GM18519 (cell line): Measurements from ENCODE around the gene ANXA11.

Experiments used
- ATAC-seq: cut with Tn5 transposase; IDR thresholded peaks from one replicate; pipeline ENCODE4 v1.9.1; 2021; ENCODE audit warnings: mild to moderate bottlenecking, moderate library complexity; ENCODE audit not compliant: unreplicated experiment, low FRiP score

ANXA11 gene

DNA sequence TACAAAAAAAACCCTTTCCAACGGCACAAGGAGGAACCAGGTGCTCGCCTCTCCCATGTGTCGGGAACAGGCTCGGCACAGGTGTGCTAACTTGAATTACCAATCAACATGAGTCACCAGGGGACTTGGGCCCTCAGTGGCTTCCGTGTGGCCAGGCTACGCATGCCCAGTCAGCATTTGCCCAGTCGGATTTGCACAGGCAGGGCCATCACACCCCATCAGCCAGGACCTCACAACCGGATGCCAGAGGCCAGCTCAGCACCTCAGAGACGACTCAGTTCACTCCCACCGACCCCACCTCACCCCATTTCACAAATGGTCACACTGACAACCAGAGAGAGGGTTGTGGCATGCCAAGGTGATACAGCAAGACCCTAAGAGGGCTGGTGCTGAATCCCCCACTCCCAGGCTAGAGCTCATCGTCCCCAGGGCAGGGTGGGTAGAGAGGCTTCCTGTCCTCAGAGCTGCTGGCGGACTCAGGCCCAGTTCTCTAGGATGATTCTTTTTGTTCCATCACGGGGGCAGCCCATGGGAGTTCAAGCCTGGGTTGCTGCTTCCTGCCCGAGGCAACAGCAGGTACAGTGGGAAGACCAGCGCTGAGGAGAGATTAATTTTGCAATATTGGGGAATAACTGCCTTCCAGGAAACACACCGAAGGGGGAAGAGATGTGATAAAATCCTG, 13.6 kb downstream of the ANXA11 start:
- ATAC-seq = no peak

DNA sequence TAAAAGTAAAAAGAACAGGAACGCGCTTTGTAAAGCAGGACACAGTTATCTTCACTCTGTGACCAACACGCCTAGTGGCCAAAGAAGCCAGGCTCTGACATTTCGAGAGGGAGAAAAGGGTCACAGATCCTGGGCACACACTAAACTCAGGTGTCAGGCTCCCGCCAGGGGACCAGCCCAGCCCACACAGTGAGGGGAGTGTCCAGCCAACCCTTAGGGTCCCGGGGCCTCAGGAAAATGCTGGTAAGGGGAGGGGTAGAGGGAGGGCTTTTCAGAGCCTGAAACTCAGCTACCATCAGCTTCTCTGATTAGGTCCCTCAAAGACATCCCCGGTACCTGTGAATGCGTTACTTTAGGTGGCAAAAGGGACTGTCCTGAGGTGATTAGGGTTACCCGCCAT, 16.6 kb downstream of the ANXA11 start:
- ATAC-seq = no peak

DNA sequence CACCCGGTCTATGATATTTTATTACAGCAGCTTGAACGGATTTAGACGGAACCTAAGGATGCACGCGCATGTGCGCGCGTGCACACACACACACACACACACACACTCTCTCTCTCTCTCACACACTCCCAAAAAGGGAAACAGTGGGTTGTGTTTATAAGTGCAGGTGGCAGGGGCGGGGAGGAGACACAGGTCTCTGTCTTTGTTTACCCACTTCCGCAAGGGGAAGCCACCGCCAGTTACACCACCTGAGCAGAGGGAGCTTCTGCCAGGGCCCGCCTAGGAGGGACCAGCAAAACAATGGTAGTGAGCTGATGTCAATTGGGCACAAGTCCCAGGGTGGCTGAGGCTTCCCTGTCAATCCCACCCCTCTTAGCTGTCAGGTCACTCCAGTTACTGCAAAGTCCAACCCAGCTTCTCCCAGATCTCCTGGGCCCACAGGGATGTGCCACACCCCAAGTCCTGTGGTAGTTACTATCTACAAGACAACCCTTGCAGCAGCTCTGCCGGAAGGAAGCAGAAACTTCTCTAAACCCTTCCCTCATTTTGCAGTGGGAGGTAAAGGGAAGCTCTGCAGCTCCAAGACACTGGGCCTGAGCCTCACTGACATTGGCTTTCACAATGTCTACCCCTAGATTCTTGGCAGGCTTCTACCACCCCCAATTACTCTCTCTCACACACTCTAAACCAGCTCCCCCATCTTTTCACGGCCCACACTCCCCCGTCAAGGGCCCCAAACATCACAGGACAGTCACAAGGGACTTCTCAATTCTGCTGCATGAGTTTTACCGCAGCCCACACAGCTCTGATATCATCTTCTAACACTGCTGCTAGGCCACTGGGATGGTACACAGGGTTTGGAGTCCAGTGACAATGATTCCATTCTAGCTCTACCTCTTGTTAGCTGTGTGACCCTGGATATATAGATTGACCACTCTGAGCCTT, 17.6 kb downstream of the ANXA11 start:
- ATAC-seq = peak; percentile 67

DNA sequence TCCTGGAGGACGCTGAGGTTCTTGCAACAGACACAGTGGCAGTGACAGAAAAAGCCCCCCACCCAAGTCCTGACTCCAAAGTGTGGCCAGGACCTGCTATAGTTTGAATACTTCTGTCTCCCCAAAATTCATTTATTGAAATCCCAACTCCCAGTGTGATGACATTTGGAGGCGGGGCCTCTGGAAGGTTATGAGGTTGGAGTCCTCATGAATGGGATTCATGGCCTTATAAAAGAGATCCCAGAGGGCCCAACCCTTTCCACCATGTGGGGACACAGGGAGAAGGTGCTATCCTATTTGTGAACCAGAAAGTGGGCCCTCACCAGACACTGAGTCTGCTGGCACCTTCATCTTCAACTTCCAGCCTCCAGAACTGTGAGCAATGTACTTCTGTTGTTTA, 18.3 kb downstream of the ANXA11 start:
- ATAC-seq = no peak

DNA sequence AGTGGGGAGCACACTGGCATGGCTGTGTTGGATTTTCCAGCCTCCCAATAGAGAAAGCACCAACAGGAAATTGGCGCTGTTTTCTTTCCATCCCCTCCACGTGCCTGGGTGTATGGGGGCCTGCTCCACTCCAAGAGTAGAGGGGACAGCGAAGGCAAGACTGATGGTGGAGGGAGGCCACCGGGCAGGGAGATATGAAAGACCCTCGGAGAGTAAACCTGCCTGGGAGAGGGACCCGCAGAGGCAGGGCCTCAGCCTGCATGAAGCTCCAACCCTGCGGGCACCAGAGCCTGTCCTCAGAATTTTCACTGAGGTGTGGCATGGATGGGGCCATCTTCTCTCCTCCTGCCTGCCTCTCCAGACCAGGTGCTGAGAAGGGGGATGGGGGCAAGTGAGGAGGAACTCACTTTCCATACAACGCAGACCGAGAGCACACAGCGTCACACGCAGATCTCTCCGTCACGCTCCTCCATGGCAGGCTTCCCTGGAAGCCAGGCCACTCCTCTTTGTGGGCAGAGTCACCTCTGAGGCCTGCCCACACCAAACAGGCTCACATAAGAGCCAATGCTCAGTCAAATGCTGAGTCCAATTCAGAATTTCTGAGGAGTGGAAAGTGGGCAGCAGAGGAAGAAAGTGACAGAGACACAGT, 18.8 kb downstream of the ANXA11 start:
- no peak for ATAC-seq

DNA sequence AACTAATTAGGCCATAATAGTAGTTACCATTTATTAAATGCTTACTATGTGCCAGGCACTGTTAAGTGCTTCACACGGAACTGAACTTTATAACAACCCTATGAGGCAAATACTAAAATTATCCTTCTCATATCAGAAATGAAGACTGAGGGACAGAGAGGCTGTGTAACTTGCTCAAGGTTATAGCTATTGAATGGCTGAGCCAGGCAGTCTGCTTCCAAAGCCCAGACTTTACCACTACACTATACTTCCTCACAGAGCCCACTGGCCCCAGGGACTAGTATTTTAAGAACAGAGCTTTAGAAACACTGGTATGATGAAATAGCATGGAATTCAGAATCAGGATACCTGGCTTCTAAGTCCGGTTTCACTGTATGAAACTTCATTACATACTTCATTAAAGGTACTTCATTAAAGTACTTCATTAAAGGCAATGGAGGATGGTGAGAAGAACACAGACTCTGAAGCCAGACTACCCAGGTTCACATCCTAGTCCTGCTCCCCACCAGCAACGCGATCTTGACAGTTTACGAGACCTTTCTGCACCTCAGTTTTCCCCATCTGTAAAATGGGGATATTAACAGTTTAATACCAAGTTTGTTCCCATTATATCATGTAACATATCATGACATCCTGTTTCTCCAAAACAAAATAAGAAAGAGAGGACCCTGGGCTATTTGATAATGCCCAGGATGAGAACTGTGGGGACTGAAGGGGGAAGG, 19.6 kb downstream of the ANXA11 start:
- ATAC-seq = no peak

DNA sequence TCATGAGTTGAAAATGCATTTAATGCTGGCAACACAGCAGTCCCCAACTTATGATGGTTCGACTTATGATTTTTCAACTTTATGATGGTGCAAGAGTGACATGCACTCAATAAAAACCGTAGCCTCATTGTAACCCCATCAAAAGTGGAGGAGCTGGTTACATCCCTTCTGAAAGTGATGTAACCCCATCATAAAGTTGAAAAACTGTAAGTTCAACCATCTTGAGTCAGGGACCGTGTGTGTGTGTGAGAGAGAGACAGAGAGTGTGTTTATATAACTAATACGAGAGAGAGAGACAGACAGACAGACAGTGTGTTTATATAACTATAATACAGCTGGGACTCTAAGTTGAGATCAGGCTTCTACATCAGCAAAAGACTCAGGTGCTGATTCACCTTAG, 21.0 kb downstream of the ANXA11 start:
- no peak for ATAC-seq

DNA sequence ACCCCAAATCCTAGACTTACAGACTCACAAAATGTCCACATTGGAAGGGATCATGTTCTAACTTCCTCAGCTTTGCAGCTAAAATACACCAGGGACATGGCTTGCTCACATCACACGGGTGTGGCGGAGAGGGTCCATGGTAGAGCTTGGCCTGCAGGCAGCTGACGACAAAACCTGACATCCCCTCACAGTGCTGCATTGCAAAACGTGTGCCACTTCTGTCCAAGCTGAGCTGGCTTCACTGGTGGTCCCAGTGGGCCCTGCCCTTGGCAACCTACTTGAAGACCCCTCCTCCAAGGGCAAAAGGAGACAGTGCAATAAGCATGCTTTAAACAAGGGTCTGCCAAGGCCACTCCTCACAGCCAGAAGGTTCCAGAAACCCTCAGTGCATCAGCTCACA, 21.9 kb downstream of the ANXA11 start:
- no peak for ATAC-seq

DNA sequence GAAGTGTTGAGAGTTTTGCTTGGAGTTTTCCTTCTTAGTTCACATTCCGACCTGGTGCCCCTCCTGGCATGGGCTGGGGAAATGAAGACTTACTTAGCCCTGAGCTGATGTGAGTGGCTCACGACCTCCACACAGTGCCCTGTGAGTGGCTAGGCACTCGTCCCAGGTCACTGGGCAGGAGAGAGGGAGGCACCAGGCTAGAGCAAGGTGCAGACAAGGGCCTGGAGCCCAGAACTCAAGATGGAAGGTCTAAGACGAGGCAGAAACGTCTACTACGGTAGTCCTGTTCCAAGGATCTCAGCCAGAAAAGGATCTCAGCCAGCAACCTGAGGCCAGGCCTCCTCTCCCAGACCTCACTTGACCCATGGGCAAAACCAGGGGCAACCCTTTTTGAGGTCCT, 22.4 kb downstream of the ANXA11 start:
- no peak for ATAC-seq

DNA sequence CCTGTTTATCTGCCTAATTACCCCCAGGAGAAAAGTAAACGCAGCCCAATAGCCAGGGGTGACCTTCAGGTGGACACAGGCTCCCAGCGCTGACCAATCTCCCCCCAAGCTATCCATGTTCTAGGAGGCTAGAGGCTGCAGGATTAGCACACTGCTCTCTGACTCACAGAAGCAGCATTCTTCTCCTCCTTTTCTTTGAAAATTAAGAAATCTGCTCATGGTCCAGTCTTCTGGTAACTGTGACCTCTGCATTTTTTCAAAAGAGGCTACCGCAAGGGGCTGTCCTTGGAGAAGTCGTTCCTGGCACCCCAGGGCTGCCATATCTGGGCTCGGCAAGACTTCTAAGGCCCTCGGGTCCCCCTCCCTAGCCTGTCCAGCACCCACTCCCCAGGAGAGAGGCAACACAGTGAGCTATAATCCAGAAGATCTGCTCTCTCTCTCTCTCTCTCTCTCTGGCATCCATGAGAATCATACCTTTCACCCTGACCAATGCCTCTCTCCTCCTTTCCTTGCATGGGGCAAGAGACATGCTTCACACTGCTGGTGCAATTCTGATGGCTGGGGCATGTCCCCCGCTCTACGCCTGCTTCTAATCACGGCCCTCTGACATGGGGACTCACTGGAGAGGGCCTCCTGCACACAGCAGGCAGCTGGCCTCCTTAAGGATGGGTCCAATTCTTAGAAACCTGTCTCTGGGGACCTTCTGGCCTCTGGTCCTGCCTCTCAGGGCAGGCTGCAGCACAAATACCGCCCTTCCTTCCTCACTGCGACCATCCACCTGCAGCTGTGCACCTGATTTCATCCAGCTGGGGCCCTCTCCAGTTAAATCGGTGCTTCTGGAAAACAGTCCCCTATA, 27.3 kb downstream of the ANXA11 start:
- no peak for ATAC-seq

DNA sequence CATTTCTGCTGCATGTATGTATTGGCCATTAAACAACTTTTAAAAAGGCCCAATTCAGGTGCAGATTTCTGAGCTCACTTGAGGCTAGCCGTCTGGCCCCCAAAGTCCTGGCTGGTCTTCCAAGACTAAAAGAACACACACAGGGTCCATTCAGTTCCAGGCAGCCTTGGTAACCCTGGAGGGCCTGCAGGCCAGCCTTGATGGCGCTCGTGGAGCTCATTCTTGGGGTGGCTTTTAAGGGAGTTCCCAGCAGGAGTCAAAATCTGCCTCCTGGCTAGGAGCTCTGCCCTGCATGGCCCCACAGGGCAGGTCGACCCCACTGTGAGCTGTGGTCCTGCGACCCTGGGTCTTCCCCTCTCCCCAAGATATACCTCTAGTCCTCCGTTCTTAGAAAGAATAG, 28.8 kb downstream of the ANXA11 start:
- no peak for ATAC-seq

DNA sequence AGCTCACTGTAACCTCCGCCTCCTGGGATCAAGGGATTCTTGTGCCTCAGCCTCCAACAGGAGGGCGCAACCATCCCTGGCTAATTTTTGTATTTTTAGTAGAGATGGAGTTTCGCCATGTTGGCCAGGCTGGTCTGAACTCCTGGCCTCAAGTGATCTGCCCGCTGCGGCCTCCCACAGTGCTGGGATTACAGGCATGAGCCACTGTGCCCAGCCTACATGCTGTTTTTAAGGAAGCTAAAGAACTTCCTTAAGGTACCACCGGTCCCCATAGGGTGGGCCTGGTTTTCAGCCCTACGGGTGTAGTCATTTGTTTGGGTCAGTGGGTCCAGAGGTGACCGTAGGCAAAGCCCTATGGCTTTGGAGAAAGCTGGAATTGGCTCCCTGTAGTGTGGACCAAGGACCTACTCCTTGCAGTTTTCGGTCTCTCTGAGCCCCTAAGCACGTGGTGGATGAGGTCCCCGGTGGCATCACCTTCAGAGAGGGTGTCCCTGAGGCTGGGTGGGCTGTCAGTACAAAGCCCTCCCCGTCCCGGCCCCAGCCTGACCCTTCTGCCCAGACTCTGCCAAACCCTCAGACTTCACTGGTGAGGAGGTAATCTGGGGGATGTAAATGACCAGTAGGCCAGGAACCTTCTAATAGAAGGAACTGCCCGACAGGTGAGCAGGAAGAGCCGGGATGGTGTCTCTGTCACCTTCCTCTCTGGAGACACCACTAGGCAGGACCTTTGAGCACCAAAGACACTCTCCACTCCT, 30.5 kb downstream of the ANXA11 start:
- ATAC-seq = no peak

DNA sequence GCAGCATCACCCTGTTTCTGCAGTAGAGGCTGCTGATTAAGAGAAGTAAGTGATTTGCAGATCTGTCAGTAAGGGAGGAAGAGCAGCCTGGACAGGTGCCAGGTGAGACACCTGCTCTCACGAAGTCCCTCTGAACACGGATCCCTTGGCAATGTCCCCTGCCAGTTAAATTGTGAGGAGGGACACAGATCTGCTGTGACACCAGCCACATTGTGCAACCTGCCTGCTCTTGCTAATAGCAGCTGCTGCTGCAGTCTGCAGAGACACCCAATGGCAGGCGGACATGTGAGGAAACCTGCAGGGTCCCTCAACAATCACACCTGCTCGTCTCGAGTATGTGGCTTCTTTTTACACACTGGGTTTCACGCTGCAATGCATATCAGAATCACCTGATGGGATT, 31.9 kb downstream of the ANXA11 start:
- no peak for ATAC-seq

DNA sequence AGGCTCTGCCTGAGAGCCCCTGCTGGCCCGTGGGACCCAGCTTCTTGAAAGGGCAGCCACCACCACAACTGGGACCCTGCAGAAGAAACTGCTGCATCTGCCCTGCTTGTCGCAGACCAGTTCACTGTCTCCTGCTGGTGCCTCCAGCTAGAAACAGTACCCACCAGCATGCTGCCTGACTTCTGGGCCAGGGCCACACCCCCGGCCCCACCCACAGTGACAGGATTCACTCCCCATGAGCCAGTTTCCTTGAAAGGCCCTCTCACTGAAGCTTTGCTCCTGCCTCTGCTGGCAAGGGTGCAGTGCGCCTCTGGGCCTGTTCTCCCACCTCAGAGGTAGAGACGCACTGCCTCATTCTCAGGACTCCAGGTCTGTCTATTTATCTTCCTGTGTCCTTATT, 32.4 kb downstream of the ANXA11 start:
- no peak for ATAC-seq

DNA sequence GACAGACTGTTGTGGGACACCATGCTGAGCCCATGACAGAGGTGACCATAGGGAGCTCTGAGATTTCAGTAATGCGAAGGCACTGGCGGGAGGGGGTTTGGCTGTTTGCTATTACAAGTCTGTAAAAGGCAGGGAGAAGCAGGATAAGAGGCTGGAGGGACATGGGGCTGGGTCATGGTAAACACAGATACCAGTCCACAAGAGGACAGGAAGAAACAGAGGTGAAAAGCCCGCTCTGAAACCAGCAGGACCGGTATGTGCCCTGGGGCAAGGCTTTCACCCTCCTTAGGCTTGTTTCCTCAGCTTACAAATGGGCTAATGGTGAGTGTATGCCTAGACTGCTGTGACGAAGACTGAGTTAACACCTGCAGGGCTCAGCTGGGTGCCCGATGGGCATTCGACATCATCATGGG, 34.1 kb downstream of the ANXA11 start:
- no peak for ATAC-seq

DNA sequence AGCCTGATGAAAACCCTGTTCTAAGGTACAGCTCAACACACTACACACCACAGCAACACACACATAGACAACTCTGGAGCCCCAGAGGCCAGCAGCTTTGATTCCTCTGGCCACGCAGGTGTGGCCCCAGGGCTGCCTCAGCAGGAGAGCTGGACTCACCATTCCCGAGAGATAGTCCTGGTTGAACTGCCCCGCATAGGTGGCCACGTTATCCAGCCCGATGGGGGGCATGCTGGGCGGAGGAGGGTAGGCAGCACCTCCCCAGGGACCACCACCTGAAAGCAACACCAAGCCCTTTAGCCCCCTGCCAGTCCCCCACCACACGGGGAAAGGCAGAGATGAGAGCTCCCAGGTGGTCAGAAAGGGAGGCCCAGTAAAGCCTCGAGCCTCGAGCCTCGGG, 34.7 kb downstream of the ANXA11 start:
- ATAC-seq = no peak

DNA sequence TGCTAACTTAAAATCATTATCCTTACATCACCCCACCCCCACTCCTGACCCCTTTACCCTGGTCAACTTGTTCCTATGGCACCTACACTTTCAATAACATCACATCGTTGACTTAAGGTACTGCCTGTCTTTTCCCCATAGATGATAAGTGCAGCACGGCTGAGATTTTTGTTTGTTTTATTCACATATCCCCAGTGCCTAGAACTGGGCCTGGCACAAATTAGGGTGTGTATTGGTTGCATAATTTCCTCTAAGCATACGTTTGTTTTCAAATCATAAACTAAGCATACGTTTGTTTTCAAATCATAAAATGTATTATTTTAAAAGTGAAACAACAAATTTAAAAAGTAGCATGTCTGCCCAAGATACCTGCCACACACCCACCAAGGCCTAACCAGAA, 35.3 kb downstream of the ANXA11 start:
- ATAC-seq = no peak

DNA sequence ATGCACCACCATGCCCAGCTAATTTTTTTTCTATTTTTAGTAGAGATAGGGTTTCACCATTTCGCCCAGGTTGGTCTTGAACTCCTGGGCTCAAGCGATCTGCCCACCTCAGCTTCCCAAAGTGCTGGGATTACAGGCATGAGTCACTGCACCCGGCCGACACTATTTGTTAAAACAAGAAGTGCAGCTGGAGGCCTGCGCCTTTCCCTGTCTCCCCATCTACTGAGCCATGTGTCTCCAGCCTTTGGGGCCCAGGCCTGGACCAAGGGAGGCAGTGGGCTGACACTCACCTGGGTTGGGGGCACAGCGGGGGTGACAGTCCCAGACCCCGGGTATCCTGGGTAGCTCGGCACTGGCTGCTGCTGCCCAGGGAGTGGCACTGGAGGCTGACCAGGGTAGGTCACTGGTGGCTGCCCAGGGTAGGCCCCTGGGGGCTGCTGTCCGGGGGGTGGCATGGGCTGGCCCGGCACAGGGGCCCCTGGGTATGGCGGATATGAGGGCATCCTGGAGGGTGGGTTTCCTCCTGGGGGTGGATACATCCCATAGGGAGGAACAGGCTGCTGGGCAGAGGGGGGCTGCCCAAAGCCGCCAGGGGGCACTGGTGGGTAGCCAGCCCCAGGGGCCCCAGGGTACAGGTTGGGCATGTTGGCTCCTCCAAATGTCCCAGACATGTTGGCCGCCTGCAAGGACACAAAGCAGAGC, 36.5 kb downstream of the ANXA11 start:
- ATAC-seq = no peak

DNA sequence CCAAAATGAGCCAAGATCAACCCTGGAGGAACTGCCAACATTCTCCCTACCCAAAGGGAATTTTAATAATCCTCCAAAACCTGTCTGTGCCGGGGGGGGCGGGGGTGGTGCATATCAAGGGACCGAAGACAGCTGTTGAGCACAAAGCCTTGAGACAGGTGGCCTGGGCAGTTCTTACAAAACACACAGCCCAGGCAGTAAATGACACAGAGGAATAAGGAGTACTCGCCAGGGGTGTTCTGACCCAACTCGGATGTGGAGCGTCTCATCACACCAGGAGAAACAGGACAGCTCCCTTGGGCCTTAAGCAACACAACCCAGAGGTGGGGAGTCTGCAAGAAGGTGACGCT, 37.2 kb downstream of the ANXA11 start:
- no peak for ATAC-seq
